Activated gamma-delta T cell treated with anti-CD3 and anti-CD28 coated beads, Interleukin-2, amount 50 U/mL, for 16 hours (primary cell): ENCODE measurements around the gene DBN1.

Experiments used
- DNase-seq: peaks from one replicate; pipeline ENCODE4 v3.0.0-alpha.2; 2020; ENCODE audit warnings: low read depth

Gene DBN1

GRCh38 chr5:177443144-177443983 is 30.1 kb downstream of the DBN1 start:
- DNase-seq: no peak

GRCh38 chr5:177442066-177442826 is 31.2 kb downstream of the DBN1 start:
- DNase-seq: no peak

GRCh38 chr5:177440990-177441780 is 32.2 kb downstream of the DBN1 start:
- no peak for DNase-seq

- no peak for DNase-seq
Observed at GRCh38 chr5:177440211-177440989, 33.0 kb downstream of the DBN1 start.

- DNase-seq: no peak
Observed at GRCh38 chr5:177439518-177440053, 33.8 kb downstream of the DBN1 start.

GRCh38 chr5:177438468-177438867 is 35.0 kb downstream of the DBN1 start:
- DNase-seq: no peak

GRCh38 chr5:177437623-177438022 is 35.8 kb downstream of the DBN1 start:
- no peak for DNase-seq

GRCh38 chr5:177435847-177436536 is 37.4 kb downstream of the DBN1 start:
- no peak for DNase-seq

- no peak for DNase-seq
Observed at GRCh38 chr5:177434942-177435738, 38.3 kb downstream of the DBN1 start.

GRCh38 chr5:177434437-177434836 is 39.0 kb downstream of the DBN1 start:
- no peak for DNase-seq

- DNase-seq: no peak
Observed at GRCh38 chr5:177433658-177434217, 39.7 kb downstream of the DBN1 start.

GRCh38 chr5:177432839-177433657 is 40.4 kb downstream of the DBN1 start:
- no peak for DNase-seq

- DNase-seq: no peak
Observed at GRCh38 chr5:177432143-177432838, 41.1 kb downstream of the DBN1 start.

- peak; percentile 60 for DNase-seq
Observed at GRCh38 chr5:177431317-177432142, 41.9 kb downstream of the DBN1 start.

GRCh38 chr5:177430972-177431316 is 42.5 kb downstream of the DBN1 start:
- DNase-seq: no peak

- DNase-seq: no peak
Observed at GRCh38 chr5:177430140-177430951, 43.1 kb downstream of the DBN1 start.
